Cardiac muscle cell (in vitro differentiated cells and primary cell): ENCODE results near the gene LRP1B. TPM values are rescaled to one million over a fixed set of nuclear protein-coding genes. Genes with fewer than 3 reads are reported as not detected.

Experiments
- DNase-seq, 2 donors: peaks; one replicate each; pipeline versions ENCODE4 v3.0.0 to v3.0.0-alpha.2; 2010 to 2017; ENCODE audit warnings: low read depth in 1 of 2, low spot score in 1 of 2
- H3K27ac ChIP-seq: fragments of 200-600 bp; sonication (generic); 2 replicates; pipeline ENCODE4 v1.5.1; 2016
- H3K27me3 ChIP-seq: fragments of 200-600 bp; sonication (generic); 2 replicates; pipeline ENCODE4 v1.6.0; 2016; ENCODE audit warnings: control low read depth
- H3K36me3 ChIP-seq: fragments of 200-600 bp; sonication (generic); 2 replicates; pipeline ENCODE4 v1.5.1; 2016; ENCODE audit warnings: control low read depth
- H3K4me1 ChIP-seq: fragments of 200-600 bp; sonication (generic); 2 replicates; pipeline ENCODE4 v1.8.1; 2017; ENCODE audit warnings: low read depth, mild to moderate bottlenecking, mixed run types
- H3K4me3 ChIP-seq: fragments of 200-600 bp; sonication (generic); 2 replicates; pipeline ENCODE4 v1.5.1; 2016; ENCODE audit warnings: mild to moderate bottlenecking
- H3K9me3 ChIP-seq: fragments of 200-600 bp; sonication (generic); 2 replicates; pipeline ENCODE4 v1.5.1; 2017; ENCODE audit warnings: low read depth, mild to moderate bottlenecking, control low read depth
- CTCF ChIP-seq: IDR thresholded peaks from 2 replicates; pipeline ENCODE4 v1.5.1; 2012; ENCODE audit warnings: low read depth, mild to moderate bottlenecking, low read length
- polyA plus RNA-seq: library from polyadenylated mRNA; unstranded; fragments of >200 nt; fragmentation: Nextera tagmentation; extraction: Ambion mirVana; gene quantifications from 2 replicates; pipeline ENCODE4 v1.2.1, GENCODE V29; 2016
- total RNA-seq: library from RNA; depleted of rRNA; stranded (reverse); fragments of >200 nt; gene quantifications from 2 replicates; pipeline ENCODE4 v1.2.3, GENCODE V29; 2016

Gene LRP1B
- total and polyA plus RNA-seq, 2 experiments from 2014 or later = 1.2 to 2.5 TPM

- H3K27me3 ChIP-seq = no peaks in the 10 kb centered on the region
- TF ChIP-seq CTCF = no peak
- H3K36me3 ChIP-seq = no peaks in the 10 kb centered on the region
- H3K4me1 ChIP-seq = no peaks in the 10 kb centered on the region
- DNase-seq = peak in 1 of 2 donors; percentile 32
- no peak overlapping the region for H3K4me3 ChIP-seq
- H3K27ac ChIP-seq = no peak overlapping the region
- no peaks in the 10 kb centered on the region for H3K9me3 ChIP-seq
Observed at GRCh38 chr2:142008135-142008744, 122.6 kb downstream of the LRP1B start.

GRCh38 chr2:141994066-141994465 lies 136.8 kb downstream of the LRP1B start:
- Histone ChIP-seq H3K27me3 (no peaks in the 10 kb centered on the region), H3K36me3 (no peaks in the 10 kb centered on the region), H3K4me3 (no peak overlapping the region), H3K4me1 (no peaks in the 10 kb centered on the region), H3K9me3 (no peaks in the 10 kb centered on the region), H3K27ac (no peak overlapping the region)
- DNase-seq = no peak
- no peak for TF ChIP-seq CTCF

GRCh38 chr2:141992695-141993094 lies 138.1 kb downstream of the LRP1B start:
- DNase-seq = no peak
- H3K9me3 ChIP-seq = no peaks in the 10 kb centered on the region

GRCh38 chr2:141968433-141968832 lies 162.4 kb downstream of the LRP1B start:
- Histone ChIP-seq H3K9me3 (no peaks in the 10 kb centered on the region), H3K27me3 (no peaks in the 10 kb centered on the region), H3K36me3 (no peaks in the 10 kb centered on the region), H3K27ac (no peak overlapping the region), H3K4me1 (no peaks in the 10 kb centered on the region), H3K4me3 (no peak overlapping the region)
- DNase-seq = no peak
- no peak for TF ChIP-seq CTCF

More at GRCh38 chr2:141992695-141993094, 138.1 kb downstream of the LRP1B start:
- TF ChIP-seq CTCF = no peak
- Histone ChIP-seq H3K27me3 (no peaks in the 10 kb centered on the region), H3K36me3 (no peaks in the 10 kb centered on the region), H3K4me3 (no peak overlapping the region), H3K27ac (no peak overlapping the region), H3K4me1 (no peaks in the 10 kb centered on the region)

GRCh38 chr2:141967980-141968379 lies 162.8 kb downstream of the LRP1B start:
- no peaks in the 10 kb centered on the region for H3K36me3 ChIP-seq
- no peak for TF ChIP-seq CTCF
- DNase-seq = no peak

More at GRCh38 chr2:141967980-141968379, 162.8 kb downstream of the LRP1B start:
- Histone ChIP-seq H3K9me3 (no peaks in the 10 kb centered on the region), H3K4me3 (no peak overlapping the region), H3K27ac (no peak overlapping the region), H3K27me3 (no peaks in the 10 kb centered on the region), H3K4me1 (no peaks in the 10 kb centered on the region)
